Nucleus accumbens (tissue), 56 donors: Measurements from ENCODE around the gene PARP12.
"Not testable (repeated sequence)": the region's sequence is repeated elsewhere in the genome, so short reads cannot be mapped to it uniquely, and the experiment has no call there.

ENCODE experiments used
- DNase-seq, 56 donors: peaks; one replicate each; lab custom pipeline; 2025; lab: John Stamatoyannopoulos, UW

PARP12 gene

GRCh38 chr7:140062528-140063299, at the start of gene PARP12:
Gene PARP12, minus strand, starts transcription at chr7:140062951. Its CDS starts 104 bp downstream, at chr7:140062847.
- peak in 39 of 56 donors; percentile 4 to 68 (median 35) for DNase-seq

DNA sequence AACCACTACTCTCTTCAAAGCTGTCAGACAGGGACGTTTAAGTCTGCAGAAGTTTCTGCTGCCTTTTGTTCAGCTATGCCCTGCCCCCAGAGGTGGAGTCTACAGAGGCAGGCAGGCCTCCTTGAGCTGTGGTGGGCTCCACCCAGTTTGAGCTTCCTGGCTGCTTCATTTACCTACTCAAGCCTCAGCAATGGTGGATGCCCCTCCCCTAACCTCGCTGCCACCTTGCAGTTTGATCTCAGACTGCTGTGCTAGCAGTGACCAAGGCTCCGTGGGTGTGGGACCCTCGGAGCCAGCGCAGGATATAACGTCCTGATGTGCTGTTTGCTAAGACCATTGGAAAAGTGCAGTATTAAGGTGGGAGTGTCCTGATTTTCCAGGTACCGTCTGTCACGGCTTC, 46.0 kb upstream of the PARP12 start:
- DNase-seq, result not testable (repeated sequence)

DNA sequence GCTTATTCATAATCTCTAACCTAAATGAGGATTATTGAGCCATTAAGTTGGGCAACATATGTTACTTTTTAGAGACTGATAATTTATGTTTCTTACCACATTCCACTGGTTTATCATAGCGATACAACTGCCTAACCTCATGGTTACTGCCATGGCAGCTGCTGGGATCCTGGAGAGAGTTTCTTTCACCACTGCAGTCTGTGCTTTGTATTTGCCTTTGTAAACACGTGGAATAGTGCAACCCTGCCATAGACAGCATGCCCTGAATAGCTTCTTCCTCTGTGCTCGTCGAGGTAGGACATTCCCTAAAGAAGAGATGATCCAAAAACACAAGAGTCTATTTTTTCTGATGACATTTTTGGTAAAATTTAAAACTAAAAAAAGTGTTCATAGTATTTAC, 33.7 kb upstream of the PARP12 start:
- DNase-seq, result no peak

- no peak for DNase-seq
These were observed 30.6 kb upstream of the PARP12 start for GRCh38 chr7:140093375-140093774.

DNA sequence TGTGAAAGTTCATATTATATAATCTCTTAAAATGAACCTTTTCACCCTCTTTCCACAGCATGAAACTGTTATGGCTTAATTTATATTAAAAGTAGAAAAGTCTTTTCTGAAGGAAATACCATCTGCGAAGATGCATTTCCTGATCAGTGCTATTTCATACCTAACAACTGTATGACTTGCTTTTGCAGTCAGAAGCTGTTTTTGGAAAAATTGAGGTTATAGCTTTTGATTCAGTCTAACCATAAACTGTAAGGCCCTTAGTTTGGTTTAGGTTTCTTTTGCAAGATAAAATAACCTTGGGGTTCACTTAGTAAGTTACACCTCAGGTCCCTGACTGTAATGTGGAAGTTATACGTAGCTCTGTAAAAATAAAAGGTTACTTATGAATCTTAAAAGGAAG, 22.7 kb upstream of the PARP12 start:
- no peak for DNase-seq

DNA sequence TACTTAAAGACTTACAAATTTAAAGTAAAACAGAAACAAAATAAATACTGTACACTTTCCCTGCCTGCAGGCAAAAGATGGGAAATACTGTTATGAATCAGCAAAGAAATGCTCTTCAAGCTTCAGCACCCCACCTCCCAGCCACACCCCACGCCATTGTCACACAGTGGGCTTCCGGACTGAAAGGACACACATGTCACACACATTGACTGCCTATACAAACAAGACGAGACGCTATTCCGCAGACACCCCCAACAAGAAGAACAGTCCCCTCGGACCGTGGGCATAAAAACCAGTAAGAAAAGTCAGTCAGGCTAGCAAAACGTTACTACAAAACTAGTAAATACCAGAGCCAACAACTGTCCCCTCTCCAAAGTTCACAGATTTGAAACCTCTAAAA, 22.2 kb upstream of the PARP12 start:
- no peak for DNase-seq

DNA sequence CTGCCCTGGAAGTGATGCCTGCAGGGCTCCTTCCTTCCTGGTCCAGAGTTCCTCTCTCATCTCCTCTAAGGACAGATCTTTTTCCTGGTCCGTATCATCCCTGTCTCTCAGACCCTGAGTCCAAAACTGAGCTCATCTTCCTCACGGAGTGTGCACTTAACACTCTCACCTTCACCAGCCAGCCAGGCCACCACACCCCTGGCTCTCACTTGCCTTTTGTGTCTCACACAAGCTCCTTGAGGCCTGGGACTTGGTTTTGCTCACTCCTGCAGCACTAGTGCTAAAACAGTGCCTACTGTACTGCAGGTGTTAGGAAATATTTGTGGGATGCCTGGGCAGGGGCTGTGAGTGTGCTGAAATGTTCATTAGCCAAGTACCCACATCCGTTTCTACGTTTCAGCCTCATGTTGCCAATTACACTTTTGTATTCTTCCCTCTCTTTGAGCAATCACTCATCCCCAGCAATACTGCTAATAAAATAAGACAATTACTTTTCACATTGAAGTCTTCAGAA, 21.4 kb upstream of the PARP12 start:
- no peak for DNase-seq

DNA sequence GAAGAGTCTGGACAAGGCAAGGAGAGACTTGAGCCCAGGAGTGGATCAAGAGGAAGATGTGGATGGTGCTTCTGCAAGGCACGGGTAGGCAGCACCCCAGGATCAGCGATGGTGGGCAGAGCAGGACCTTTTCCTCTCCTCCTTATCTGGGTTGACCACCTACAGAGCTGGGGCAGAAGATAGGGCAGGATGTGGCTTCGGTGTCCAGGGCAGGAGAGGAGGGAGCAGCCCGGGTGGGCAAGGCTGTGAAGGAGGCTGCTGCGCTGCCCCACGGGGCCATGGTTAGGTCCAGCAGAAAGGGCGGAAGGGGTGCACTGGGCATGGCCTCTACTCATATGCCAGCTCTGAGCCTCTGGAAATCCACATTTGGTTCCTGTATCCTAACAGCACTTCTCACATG, 20.0 kb upstream of the PARP12 start:
- DNase-seq, result no peak

DNA sequence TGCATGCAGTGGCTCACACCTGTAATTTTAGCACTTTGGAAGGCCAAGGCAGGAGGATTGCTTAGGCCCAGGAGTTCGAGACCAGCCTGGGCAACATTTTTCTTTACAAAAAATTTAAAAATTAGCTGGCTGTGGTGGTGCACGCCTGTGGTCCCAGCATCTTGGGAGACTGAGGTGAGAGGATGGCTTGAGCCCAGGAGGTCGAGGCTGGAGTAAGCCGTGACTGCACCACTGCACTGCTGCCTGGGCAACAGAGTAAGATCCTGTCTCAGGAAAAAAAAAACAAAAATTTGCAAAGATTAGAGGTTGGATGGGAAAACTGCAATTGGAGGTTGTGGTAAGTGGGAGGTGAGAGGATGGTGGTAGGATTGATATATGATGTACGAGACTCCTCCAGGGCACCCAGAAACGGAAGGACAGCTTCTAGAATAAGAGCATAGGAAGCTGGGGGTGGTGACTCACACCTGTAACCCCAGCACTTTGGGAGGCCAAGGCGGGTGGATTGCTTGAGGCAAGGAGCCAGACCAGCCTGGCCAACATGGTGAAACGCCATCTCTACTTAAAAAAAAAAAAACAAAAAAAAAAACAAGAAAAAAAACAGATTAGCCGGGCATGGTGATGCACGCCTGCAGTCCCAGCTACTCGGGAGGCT, 19.1 kb upstream of the PARP12 start:
- no peak for DNase-seq

DNA sequence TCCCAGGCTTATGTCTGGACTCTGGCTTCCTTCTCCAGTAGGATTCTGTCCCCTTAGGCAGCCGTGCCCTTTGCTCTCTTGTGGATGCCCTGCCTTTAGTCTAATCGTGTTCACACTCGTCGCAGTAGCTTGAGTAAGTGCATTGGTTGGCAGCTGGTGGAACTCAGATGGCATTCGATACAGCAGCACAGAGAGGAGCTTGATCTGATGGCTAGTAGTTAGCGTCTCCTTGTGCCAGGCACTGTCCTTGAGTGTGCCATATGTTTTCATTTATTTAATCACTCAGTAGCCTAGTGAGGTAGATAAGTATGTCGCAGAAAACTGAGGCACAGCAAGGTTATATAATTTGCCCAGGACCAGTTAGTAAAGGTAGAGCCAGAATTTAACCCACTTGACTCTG, 18.2 kb upstream of the PARP12 start:
- DNase-seq, result no peak

GRCh38 chr7:140079121-140079536, 16.4 kb upstream of the PARP12 start:
- DNase-seq, result no peak

DNA sequence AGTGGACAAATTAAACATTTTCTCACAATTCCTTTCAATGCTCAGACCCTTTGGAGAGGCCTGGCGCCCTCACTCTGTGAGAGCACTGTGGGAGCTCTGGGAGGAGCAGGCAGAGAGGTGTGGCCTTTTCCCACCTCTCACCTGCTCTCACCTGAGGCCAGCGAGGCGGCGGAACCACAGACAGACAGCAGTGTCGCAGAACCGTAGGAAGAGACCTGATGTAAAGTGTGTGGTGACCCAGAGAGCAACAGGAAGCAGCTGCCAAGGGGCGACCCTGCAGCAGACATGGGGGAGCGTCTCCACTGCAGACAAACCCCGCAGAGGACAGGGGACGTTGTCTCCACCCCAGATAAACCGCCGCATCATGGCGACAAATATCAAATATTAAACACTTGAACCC, 15.6 kb upstream of the PARP12 start:
- no peak for DNase-seq

DNA sequence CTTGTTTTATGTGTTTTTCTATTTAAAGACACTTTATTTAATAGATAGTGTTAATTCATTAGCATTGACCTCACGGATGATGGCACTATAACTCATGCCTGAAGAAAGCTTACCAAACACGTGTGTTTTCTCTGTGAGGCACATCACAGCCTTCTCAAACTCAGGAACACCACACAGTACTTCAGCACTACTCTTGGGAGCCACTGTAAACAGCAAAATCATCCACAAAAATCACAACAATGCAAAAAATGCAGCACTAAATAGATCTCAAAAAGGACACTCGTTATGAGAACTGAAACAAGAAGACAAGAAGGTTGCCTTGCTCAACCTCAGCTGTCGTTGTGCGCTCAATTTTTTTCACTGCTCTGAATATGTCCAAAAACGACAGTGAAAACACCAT, 12.0 kb upstream of the PARP12 start:
- no peak for DNase-seq

- no peak for DNase-seq
These were observed 7.8 kb upstream of the PARP12 start for GRCh38 chr7:140070546-140070945.

- no peak for DNase-seq
These were observed 6.7 kb upstream of the PARP12 start for GRCh38 chr7:140069298-140069949.

GRCh38 chr7:140068033-140068432, 5.3 kb upstream of the PARP12 start:
- DNase-seq, result no peak

- DNase-seq, result no peak
These were observed 4.3 kb upstream of the PARP12 start for GRCh38 chr7:140067052-140067451.

- DNase-seq, result no peak
These were observed 628 bp downstream of the PARP12 start for GRCh38 chr7:140062118-140062527.

DNA sequence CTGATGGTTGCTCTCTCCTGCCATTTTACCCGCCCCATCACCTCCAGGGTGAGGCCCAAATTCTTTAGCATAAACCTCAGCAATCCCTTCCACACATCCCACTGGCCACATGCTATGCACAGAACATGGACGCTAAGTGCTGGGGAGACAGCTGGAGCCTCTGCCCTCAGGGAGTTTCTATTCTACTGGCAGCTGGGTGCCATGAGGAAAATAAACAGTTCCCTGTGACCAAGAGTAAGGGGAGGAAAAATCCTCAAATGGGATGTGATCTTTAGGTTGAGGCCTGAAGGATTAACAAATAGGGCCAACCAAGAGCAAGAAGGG, 1.2 kb downstream of the PARP12 start:
- no peak for DNase-seq

GRCh38 chr7:140060788-140061606, 1.8 kb downstream of the PARP12 start:
- DNase-seq, result peak in 1 of 56 donors; percentile 5

DNA sequence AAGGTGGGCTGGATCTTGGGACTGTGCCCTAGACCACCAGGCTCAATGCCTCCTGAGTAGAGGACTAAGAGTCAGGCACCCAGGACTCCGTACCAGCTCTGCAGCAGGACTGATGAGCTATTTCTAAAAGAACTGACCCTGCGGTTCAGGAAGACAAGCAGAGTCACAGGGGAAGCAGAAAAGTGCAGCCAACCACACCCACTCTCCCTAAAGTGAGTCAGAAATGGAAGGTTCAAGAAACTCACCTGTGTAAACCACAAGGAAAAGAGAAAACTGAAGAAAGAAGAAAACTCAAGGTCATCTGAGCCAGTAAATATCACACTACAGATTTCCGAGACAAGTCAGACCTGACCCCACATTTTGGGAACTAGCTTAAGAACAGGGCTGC, 2.5 kb downstream of the PARP12 start:
- no peak for DNase-seq
